COLO668 (cell line): ENCODE measurements around the gene MYEF2.

ENCODE experiments used
- DNase-seq: peaks from one replicate; lab custom pipeline; 2025; ENCODE audit not compliant: unreplicated experiment; lab: John Stamatoyannopoulos, UW

MYEF2 gene, protein sequence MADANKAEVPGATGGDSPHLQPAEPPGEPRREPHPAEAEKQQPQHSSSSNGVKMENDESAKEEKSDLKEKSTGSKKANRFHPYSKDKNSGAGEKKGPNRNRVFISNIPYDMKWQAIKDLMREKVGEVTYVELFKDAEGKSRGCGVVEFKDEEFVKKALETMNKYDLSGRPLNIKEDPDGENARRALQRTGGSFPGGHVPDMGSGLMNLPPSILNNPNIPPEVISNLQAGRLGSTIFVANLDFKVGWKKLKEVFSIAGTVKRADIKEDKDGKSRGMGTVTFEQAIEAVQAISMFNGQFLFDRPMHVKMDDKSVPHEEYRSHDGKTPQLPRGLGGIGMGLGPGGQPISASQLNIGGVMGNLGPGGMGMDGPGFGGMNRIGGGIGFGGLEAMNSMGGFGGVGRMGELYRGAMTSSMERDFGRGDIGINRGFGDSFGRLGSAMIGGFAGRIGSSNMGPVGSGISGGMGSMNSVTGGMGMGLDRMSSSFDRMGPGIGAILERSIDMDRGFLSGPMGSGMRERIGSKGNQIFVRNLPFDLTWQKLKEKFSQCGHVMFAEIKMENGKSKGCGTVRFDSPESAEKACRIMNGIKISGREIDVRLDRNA

DNA sequence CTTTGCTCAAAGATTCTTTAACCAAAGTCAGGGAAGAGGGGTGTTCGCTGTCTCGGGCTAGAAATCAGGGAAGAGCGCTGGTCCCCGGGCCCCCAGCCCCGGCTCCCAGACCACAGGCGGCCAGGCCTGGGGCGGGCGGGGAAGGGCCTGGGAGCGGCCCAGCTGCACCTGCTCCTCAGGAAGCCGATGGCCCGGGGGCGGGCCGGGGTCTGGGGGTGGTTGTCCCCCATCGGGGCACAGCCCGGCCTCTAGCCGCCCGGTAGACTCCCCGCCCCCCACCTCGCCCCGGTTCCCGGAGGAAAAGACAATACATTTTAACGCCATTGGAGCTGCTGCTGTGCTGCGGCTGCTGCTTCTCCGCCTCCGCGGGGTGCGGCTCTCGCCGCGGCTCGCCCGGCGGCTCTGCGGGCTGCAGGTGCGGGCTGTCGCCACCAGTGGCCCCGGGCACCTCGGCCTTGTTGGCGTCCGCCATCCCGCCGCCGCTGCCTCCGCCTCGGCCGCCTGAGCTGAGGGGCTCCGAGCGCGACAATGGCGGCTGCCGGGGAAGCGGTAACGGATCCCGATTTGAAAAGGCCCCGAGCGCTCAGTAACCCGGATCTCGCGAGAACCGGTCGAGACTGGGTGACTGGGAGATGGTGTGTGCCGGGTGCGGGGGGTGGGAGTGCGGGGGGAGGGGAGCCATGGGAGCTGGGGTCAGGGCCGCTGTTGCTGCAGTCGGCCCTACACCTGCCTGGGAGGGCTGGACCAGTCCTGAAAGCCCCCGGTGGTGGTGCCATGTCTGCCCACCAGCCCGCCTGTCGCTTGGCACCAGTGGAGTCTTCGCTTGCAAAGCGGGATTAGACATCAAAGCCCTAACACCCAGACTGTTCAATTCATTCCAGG is at the start of gene MYEF2:
MYEF2 (minus strand) TSS at position 530 of the 882 bp plus-strand sequence; CDS start at position 472, 58 bp downstream.
- peak; percentile 88 for DNase-seq

DNA sequence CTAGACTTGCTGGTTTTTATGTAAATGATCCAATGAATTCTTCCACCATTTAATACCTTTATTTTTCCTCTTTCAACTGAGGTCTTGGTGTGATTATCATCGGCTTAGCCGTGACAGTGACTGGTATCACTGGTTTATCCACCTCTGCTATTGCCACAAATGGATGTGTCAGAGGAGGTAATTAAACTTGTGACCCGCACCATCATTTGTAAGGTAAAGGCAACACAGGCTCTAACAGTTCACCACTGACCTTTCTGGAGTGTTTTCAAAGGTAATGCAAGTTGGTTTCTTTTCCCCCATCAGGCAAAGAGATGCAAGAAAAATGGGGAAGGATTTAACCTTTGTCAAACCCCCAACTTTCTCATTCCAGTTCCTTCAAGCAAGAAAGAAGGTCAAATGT is 47.7 kb upstream of the MYEF2 start:
- DNase-seq, result no peak

DNA sequence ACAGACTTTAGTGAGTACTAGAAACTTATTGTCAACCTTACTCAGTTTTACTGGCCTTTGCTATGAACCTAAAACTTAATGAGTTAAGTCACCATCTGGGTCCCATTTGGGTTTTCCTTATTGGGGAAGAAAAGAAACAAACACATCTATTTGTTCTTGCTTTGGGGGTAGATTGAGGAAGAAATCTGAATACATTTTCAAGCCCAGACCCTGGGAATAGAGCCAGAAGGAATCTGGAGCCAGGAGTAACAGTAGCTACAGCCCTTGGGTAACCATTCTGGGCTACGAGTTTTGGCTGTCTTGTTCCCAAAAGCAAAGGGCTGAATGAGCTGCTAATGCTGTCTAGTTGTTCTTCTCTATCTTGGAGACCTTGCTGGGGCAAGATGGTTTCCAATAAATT is 44.5 kb upstream of the MYEF2 start:
- no peak for DNase-seq

DNA sequence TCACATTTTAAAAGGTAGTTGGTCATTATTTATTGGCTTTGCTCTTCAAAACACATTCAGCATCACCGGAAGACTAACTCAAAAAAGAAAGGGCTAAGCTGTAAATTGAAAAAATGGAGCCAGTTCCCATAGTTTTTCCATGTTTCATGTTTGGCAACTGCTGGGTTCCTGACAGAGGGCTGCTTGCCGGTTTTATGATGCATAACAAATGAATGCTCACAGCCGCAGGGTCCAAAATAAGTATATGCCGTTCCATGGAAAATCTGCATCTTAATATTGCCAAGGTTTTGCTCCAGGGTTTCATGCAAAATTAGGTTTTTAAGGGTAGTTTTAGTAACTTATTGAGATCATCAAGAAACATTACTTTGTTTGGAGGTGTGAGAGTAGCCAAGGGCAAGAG is 43.8 kb upstream of the MYEF2 start:
- DNase-seq, result no peak

DNA sequence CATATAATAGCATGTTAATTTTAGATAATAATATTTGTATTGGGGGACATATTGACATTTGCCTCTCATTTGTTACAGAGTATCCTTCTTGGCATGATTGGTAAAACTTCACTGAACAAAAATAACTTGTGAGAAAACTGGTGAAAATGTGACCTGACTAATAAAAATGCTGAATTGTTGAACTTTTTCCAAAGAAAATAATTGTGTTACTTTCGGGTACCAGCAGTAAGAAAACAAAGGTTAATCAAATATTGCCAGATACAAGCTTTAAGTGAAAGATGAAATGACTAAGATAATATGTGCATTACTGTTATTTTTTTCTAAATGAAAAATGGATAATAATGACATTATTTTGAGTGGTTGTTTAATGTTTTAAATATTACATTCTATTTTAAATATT is 43.2 kb upstream of the MYEF2 start:
- no peak for DNase-seq

DNA sequence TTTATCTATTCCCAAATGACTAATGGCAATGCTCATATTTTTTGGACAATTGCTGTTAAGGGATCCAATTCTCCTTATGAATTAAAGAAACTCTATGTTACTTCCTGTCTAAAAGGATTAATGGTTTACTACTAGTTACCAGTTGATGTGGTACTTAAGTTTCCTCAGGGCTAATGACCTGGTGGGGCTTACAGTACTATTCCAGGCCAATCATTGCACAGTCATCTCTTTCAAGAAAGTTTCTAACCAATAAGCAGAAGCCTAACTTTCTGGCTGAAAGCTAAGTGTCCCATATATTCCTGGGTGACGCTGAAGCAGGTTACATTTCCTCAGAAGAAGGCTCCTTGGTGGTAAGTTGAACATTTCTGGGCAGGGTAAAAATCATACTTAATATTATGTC is 27.9 kb upstream of the MYEF2 start, which contains the start of gene SLC12A1:
SLC12A1 (plus strand) TSS at position 322 of the 400 bp plus-strand sequence. CDS start 1,418 bp downstream, outside the sequence.
- no peak for DNase-seq

DNA sequence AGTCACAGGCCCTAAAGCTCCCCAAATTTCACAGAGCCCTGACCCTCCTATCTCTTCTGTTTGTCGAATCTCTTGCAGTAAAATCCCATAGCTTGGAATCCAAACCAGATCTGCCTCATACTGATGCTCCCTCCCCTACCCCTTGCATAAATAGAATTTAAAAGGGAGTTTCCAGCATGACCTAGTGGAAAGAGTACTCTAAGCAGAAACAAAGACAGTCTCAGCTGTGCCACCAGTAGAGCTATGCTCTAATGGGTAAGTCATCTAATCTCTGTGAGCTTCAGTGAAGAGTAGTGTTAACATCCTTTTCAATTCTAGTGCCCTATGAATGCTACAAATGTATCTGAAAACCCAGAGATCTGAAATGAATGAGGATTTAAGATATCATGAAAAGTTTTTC is 24.0 kb upstream of the MYEF2 start:
- no peak for DNase-seq

DNA sequence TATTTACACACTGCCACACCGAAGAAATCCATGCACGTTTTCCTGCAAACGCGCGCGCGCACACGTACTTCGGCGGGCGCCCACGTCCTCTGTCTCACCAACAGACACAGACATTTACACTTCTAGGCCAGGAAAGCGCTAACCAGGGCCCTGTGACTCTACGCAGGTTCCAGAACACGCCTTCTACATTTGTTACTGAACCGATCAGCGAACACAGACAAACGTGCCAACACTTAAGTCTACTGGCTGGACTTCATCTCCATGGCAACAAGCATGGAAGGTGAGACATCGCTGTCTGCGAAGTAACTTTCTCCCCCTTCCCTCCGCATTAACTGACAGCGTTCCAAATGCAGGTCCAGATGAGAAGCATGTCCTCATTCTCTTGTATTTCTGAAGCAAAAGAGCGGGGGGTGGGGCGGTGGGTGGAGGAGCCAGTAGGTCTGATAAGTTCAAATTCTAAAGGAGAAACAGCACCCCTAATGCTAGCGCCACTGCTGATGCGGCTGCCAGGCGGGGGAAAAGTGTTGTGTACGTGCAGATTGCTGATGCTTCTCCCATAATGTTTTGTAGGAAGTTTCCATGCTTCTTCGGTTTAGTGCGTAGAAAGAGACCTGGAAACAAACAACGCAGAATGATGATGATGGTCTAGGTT is 13.6 kb upstream of the MYEF2 start, which contains the start of gene CTXN2:
CTXN2 (plus strand) TSS at position 92 of the 652 bp plus-strand sequence. CDS start 9,636 bp downstream, outside the sequence.
- peak; percentile 49 for DNase-seq

DNA sequence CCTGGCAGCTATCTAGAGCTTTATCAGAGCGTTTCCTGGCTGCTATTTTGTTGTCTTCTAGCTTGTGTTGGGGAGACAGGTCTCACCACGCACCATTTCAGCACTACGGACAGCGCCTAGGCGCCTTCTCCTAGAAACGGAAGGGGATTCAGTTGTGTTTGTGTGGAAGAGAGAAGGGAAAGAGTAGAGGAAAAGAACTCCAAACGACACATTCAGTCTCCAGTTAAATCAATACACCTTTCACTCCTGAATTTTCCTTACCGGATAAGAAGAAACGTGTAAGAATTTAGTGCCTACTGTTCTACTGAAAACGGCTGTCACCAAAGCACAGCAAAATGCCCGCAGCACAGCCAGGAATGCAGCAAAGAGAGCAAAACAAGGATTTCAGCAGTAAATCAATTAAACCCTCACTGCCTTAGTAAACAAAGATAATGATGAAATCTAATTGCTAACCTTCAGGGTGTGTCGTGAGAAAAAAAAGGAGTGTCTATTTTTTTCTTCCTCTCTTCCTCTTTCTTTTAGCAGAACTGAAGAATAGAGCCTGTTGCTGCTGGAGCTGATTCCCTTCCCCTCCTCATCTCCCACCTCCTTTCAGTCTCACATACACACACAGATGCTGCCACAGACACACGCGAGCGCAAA is 13.0 kb upstream of the MYEF2 start:
- DNase-seq, result no peak

DNA sequence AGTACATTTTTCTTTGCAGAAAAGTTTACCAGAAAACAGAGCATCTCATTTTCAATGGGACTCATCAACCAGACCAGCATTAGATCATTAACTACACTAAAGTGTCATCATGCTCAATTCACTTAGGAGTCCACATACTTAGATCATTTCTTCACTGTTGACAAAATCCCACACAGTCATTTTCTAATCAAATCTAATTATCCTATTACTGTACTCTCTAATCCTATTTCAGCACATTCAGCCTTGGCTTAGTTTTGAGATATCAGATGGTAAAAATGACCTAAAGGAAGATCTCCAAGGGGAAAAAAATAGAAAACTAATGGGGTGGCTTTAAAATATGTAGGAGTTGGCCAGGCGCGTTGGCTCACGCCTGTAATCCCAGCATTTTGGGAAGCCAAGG is 8.2 kb upstream of the MYEF2 start:
- no peak for DNase-seq

DNA sequence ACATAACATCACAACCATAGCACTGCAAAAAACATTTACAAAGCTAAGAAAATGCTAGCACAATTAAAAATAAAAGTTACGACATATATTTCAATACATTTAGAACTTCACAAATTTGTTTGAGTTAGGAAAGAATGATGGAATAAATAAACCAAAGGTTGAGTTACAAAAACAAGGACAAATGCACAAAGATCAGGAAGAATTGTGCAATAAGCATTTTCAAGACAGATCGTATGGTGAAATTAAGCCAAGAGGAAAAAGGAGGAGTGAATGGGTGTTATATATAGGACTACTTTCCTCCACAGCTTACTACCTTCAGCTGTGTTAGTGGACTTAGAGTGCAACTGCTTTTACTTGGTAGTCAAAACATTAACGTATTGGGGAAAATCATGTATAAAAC is 7.4 kb upstream of the MYEF2 start:
- no peak for DNase-seq

DNA sequence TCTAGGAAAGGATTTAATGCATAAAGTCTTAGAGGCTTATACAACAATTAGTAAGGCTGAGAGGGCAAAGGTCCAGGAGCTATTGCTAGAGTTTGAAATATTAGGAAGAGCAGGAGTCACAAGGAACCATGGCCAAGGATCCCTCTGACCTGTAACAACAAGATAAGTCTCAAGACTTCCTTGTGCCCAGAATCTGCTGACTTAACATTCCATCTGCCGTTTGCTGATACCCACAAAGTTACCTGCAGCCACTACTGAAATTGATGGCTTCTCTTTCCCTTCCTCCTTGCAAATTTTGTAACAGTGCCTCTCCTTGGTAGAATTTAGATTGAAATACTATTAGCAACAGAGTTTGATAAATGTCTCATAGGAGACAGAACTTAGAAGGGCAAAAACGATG is 4.7 kb upstream of the MYEF2 start:
- DNase-seq, result no peak

DNA sequence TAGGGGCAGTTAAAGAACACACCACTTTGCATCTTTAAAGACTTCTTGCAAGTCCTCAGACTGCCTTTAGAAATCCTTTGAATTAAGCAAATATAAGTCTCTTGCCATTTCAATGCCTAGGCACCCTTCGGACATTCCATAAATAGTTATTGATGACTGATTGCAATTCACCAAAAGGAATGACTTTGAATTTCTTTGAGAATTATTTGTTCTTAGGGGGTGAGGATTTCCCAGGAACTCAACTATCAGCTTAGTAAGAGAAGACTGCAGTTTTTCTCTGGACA is 495 bp upstream of the MYEF2 start:
- no peak for DNase-seq

DNA sequence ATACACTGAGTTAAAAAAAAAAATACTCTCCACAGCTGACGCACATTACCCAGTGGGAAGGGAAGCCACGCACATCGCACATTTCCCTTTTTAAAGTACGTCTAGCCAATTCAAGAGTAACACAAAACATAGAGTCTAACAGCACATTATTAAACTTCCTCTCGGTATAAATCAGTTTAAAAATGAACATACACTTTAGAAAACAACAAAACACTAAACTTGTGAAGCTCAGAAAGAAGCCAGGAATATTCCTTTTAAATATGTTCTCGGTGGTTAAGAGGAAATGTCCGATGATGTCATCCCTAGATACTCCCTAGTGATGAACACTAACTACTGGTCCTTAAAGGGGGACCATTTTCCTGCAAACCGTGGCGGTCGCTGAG is 721 bp downstream of the MYEF2 start:
- peak; percentile 11 for DNase-seq

DNA sequence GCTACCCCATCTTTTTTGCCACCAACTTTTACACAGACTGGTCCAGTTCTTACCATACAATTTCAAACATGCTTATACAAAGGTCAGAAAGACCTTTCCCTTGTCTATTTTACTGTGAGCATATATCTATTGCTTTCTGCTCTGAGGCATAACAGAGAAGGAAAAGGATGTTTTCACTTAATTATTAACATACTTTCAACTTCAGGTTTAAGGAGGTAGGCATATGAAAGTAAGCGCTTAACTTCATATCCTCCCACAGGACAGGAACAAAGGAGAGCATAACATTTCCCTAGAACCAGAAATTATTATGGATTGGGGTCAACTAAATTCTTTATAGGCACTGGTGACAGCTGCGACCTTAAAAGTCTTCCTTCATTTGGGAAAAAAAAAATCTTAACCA is 1.1 kb downstream of the MYEF2 start:
- DNase-seq, result no peak

DNA sequence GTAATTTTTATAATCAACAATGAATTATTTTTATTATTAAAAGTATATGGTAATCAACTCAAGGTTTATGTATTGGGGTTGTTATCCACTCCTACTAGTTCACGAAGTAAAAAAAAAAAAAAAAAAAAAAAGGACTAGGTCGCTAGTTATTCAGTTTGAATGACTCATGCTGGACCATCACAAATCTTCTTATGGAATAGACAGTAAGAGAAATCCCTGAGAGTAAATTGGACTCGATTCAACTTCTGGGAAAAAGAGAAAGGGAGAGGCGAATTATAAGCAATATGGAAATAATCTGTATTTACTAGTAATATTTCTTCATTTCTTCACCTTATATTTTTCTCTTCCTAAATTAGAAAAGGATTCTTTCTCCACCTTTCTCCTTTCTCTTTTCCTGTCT is 2.0 kb downstream of the MYEF2 start:
- no peak for DNase-seq

DNA sequence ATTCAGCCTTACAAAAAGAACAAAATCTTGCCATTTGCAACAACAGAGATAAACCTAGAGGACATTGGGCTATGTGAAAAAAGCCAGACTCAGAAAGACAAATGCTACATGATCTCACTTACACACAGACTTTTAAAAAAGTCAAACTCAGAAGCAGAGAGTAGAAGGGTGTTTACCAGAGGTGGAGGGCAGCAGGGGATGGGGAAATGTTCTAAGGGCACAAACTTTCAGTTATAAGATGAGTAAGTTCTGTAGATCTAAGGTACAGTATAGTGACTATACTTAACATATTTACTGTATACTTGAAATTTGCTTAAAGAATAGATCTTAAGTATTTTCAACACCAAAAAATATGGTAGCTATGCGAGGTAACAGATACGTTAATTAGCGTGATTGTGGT is 3.0 kb downstream of the MYEF2 start:
- DNase-seq, result no peak

DNA sequence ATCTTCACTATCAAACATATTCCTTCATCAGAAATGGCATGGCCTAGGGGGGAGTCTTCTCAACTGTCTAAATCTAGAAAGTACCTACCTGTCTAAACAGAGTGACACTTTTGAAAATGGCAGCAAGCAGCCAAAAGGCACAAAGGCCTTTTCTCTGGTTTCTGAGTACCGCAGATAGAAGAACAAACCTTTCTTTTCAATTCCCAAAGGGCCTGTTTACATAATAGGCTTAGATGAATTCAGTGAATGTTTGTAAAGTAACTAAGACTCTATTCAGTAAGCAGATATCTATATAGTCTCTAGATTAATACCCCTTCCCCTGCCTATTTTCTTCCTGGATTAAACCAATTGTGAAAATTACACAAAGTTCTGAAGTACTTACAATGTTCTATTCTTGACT is 7.1 kb downstream of the MYEF2 start:
- DNase-seq, result no peak

DNA sequence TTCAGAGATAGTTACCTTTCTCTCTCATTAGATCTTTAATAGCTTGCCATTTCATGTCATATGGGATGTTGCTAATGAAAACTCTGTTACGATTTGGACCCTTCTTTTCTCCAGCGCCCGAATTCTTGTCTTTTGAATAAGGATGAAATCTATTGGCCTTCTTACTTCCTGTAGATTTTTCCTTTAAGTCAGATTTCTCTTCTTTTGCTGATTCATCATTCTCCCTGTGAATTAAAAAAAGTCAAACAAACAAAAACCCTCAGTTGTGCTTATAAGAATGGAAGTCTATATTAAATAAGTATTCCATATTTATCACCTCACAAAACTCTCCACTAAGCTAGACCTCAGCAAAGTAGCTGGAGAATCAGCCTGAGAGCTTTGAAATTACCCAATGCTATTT is 9.5 kb downstream of the MYEF2 start:
- no peak for DNase-seq

DNA sequence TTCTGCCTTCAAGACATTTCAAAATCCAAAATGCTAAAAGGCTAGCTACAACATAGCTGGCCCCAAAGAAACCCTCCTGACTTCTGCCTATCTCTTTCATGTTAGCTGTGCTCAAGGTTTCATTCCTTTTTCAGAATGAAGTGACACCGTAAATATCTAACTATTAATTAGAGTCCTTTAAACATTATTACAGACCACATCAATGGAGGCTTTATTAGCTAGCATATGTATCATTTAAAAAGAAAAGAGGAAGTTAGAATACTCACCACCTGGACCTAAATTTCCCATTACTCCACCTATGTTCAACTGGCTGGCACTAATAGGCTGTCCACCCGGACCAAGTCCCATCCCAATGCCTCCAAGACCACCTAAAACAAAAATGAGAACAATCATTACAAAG is 24.6 kb downstream of the MYEF2 start:
- no peak for DNase-seq

DNA sequence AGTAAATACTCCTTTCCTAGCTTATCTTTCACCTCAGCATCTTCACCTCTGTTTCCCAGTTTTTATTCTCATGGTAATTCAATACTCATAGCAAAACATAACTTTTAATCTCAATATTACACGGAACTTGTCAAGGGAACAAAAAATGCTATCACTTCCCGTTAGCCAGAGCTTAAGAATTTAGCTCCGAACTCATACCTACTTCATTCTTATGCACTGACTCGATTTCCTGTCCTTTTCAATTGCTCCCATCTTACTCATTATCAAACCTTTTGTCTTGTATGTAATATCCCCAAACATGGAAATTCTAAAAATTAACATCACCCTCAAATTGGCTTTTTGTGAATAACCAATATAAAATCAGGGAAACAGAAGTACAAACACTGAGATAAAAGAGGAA is 28.2 kb downstream of the MYEF2 start:
- DNase-seq, result no peak
